ENCODE measurements around the gene BARX1.

The BARX1 gene

DNA sequence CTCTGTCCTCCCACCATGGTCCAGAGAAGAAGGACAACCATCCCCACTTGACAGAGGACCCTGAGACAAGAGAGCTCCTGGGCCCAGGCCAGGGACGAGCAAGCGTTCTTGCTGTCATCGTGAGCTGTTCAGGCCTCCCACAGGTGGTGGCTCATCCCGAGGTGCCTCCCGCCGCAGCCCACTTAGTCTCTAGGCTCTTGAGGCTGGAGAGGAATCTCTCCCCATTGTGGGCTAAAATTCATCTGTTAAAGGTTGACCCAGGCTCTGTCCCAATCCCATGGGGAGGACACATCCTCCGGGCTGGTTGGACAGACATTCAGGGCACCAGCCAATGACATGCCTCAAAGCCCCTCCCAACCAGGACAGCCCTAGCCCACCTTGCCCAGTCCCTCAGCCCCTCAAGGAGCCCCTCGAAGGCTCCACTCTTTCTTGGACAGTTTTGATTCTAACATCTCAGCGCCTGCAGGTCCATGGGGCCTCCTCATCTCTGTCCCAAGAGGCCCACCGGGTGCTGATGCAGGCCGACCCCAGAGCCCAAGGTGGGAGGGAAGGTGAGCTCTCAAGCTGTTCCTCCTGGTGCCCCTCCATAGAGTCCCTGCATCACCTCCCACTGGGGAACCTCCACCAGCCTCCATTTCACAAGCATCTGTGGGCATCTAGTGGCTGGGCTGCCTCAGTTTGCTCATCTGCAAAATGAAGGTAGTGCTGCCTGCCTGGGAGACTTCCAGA, 52.9 kb downstream of the BARX1 start:
- in situ Hi-C loops (cut with HindIII; ENCODE audit: low sequenced_read_pairs): no loop called here
- DNase-seq (ENCODE audit: low read depth, low spot score): no peak
- TF ChIP-seq, protein P1, sequence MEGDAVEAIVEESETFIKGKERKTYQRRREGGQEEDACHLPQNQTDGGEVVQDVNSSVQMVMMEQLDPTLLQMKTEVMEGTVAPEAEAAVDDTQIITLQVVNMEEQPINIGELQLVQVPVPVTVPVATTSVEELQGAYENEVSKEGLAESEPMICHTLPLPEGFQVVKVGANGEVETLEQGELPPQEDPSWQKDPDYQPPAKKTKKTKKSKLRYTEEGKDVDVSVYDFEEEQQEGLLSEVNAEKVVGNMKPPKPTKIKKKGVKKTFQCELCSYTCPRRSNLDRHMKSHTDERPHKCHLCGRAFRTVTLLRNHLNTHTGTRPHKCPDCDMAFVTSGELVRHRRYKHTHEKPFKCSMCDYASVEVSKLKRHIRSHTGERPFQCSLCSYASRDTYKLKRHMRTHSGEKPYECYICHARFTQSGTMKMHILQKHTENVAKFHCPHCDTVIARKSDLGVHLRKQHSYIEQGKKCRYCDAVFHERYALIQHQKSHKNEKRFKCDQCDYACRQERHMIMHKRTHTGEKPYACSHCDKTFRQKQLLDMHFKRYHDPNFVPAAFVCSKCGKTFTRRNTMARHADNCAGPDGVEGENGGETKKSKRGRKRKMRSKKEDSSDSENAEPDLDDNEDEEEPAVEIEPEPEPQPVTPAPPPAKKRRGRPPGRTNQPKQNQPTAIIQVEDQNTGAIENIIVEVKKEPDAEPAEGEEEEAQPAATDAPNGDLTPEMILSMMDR (IDR thresholded peaks at IDR 0.05; ENCODE audit: low read depth, low read length): no peak
- no peak overlapping the region for H3K4me3 ChIP-seq (ENCODE audit: low read depth, low read length)
